Measurements from ENCODE around the gene RAD9A.

GRCh38 chr11:67392183-67392715 is 463 bp downstream of the RAD9A start:
- TF ChIP-seq CTCF (IDR thresholded peaks at IDR 0.05; ENCODE audit: insufficient read depth, low read depth, low read length) (no peak), EZH2 (IDR thresholded peaks at IDR 0.05; ENCODE audit: insufficient read depth, low read length) (no peak)

Data from astrocyte (in vitro differentiated cells and primary cell).